ENCODE data around the gene CR1L. TPM values are rescaled to one million over a fixed set of nuclear protein-coding genes. Genes with fewer than 3 reads are reported as not detected.

CR1L gene
- total and polyA plus RNA-seq, 9 of the 15 experiments (the other 6 are each of a cell fraction or from before 2014, with no cell fraction given), result 10.1 to 74.8 (median 34.3) TPM

DNA sequence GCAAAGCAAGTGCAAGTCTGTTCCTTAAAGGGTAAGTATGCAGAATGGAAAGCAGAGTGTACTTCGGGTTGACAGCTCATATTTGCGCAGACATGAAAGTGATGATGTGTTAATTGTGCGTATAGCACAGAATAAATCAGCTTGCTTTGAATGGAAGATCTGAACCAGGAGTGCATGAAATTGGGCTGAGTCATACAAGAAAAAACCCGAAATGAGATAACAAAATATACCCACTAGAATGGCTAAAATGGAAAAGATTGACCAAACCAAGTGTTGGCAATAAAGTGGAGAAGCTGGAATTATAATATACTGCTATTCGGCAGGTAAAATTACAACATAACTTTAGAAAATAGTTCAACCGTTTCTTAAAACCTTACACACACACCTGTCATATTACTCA is 28.5 kb downstream of the CR1L start (continued):
- TF ChIP-seq, protein P1, sequence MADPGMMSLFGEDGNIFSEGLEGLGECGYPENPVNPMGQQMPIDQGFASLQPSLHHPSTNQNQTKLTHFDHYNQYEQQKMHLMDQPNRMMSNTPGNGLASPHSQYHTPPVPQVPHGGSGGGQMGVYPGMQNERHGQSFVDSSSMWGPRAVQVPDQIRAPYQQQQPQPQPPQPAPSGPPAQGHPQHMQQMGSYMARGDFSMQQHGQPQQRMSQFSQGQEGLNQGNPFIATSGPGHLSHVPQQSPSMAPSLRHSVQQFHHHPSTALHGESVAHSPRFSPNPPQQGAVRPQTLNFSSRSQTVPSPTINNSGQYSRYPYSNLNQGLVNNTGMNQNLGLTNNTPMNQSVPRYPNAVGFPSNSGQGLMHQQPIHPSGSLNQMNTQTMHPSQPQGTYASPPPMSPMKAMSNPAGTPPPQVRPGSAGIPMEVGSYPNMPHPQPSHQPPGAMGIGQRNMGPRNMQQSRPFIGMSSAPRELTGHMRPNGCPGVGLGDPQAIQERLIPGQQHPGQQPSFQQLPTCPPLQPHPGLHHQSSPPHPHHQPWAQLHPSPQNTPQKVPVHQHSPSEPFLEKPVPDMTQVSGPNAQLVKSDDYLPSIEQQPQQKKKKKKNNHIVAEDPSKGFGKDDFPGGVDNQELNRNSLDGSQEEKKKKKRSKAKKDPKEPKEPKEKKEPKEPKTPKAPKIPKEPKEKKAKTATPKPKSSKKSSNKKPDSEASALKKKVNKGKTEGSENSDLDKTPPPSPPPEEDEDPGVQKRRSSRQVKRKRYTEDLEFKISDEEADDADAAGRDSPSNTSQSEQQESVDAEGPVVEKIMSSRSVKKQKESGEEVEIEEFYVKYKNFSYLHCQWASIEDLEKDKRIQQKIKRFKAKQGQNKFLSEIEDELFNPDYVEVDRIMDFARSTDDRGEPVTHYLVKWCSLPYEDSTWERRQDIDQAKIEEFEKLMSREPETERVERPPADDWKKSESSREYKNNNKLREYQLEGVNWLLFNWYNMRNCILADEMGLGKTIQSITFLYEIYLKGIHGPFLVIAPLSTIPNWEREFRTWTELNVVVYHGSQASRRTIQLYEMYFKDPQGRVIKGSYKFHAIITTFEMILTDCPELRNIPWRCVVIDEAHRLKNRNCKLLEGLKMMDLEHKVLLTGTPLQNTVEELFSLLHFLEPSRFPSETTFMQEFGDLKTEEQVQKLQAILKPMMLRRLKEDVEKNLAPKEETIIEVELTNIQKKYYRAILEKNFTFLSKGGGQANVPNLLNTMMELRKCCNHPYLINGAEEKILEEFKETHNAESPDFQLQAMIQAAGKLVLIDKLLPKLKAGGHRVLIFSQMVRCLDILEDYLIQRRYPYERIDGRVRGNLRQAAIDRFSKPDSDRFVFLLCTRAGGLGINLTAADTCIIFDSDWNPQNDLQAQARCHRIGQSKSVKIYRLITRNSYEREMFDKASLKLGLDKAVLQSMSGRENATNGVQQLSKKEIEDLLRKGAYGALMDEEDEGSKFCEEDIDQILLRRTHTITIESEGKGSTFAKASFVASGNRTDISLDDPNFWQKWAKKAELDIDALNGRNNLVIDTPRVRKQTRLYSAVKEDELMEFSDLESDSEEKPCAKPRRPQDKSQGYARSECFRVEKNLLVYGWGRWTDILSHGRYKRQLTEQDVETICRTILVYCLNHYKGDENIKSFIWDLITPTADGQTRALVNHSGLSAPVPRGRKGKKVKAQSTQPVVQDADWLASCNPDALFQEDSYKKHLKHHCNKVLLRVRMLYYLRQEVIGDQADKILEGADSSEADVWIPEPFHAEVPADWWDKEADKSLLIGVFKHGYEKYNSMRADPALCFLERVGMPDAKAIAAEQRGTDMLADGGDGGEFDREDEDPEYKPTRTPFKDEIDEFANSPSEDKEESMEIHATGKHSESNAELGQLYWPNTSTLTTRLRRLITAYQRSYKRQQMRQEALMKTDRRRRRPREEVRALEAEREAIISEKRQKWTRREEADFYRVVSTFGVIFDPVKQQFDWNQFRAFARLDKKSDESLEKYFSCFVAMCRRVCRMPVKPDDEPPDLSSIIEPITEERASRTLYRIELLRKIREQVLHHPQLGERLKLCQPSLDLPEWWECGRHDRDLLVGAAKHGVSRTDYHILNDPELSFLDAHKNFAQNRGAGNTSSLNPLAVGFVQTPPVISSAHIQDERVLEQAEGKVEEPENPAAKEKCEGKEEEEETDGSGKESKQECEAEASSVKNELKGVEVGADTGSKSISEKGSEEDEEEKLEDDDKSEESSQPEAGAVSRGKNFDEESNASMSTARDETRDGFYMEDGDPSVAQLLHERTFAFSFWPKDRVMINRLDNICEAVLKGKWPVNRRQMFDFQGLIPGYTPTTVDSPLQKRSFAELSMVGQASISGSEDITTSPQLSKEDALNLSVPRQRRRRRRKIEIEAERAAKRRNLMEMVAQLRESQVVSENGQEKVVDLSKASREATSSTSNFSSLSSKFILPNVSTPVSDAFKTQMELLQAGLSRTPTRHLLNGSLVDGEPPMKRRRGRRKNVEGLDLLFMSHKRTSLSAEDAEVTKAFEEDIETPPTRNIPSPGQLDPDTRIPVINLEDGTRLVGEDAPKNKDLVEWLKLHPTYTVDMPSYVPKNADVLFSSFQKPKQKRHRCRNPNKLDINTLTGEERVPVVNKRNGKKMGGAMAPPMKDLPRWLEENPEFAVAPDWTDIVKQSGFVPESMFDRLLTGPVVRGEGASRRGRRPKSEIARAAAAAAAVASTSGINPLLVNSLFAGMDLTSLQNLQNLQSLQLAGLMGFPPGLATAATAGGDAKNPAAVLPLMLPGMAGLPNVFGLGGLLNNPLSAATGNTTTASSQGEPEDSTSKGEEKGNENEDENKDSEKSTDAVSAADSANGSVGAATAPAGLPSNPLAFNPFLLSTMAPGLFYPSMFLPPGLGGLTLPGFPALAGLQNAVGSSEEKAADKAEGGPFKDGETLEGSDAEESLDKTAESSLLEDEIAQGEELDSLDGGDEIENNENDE (IDR thresholded peaks at IDR 0.05; ENCODE audit: low read depth, low read length), result no peak
- TF ChIP-seq, protein P2, sequence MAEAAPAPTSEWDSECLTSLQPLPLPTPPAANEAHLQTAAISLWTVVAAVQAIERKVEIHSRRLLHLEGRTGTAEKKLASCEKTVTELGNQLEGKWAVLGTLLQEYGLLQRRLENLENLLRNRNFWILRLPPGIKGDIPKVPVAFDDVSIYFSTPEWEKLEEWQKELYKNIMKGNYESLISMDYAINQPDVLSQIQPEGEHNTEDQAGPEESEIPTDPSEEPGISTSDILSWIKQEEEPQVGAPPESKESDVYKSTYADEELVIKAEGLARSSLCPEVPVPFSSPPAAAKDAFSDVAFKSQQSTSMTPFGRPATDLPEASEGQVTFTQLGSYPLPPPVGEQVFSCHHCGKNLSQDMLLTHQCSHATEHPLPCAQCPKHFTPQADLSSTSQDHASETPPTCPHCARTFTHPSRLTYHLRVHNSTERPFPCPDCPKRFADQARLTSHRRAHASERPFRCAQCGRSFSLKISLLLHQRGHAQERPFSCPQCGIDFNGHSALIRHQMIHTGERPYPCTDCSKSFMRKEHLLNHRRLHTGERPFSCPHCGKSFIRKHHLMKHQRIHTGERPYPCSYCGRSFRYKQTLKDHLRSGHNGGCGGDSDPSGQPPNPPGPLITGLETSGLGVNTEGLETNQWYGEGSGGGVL (CRISPR knock-in tag; IDR thresholded peaks at IDR 0.05), result no peak
- TF ChIP-seq THRAP3 (IDR thresholded peaks at IDR 0.05; ENCODE audit: borderline replicate concordance), result no peak
- TF ChIP-seq, protein P3, sequence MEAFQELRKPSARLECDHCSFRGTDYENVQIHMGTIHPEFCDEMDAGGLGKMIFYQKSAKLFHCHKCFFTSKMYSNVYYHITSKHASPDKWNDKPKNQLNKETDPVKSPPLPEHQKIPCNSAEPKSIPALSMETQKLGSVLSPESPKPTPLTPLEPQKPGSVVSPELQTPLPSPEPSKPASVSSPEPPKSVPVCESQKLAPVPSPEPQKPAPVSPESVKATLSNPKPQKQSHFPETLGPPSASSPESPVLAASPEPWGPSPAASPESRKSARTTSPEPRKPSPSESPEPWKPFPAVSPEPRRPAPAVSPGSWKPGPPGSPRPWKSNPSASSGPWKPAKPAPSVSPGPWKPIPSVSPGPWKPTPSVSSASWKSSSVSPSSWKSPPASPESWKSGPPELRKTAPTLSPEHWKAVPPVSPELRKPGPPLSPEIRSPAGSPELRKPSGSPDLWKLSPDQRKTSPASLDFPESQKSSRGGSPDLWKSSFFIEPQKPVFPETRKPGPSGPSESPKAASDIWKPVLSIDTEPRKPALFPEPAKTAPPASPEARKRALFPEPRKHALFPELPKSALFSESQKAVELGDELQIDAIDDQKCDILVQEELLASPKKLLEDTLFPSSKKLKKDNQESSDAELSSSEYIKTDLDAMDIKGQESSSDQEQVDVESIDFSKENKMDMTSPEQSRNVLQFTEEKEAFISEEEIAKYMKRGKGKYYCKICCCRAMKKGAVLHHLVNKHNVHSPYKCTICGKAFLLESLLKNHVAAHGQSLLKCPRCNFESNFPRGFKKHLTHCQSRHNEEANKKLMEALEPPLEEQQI (IDR thresholded peaks at IDR 0.05), result peak; percentile 42; the same call in 1 of the 2 replicates

Data from K562 (cell line).